ENCODE measurements around the gene COG5.
A peak's percentile ranks its signal among the peaks of the same experiment; 100 is the strongest.

Gene COG5

DNA sequence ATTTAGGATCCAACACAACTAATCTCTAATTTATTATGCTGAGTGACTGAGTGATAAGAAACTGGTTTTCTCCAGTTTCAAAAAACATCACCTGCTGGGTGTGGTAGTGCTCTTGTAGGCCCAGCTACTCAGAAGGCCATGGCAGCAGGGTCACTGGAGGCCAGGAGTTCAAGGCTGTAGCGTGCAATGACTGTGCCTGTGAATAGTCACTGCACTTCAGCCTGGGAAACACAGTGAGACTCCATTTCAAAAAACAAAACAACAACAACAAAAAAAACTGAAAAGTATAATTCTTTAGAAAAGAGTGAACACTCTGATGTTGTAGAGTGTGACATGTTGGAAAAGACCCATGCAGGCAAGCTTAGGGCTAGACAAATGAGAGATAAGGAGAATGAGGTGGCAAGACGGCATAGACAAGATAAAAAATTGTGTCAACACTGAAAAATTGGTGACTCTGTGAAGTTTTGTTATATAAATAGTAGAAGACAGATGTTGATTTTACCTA lies 243.9 kb downstream of the COG5 start:
- DNase-seq = no peak

DNA sequence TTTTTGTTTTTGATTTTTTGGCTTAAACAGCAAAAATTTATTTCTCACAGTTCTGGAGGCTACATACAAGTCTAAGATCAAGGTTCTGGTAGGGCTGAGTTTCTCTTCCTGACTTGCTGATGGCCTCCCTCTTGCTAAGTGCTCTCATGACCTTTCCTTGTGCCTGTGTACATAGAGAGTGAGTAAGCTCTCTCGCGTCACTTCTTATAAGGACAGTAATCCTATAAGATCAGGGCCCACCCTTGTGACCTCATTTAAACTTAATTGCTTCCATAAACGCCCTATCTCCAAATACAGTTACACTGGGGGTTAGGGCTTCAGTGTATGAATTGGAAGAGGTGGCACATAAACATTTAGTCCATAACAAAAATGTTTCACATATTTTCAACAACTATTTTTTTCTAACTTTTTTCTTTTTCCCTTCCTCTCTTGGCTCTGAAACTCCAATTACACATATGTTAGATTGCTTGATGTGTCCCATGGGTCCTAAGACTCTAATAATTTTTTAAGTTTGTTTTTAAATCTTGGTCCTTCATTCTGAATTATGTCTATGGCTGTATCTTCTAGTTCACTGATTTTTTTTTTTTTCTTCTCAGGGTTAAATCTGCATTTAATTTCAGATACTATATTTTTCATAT lies 245.1 kb downstream of the COG5 start:
- DNase-seq = no peak

DNA sequence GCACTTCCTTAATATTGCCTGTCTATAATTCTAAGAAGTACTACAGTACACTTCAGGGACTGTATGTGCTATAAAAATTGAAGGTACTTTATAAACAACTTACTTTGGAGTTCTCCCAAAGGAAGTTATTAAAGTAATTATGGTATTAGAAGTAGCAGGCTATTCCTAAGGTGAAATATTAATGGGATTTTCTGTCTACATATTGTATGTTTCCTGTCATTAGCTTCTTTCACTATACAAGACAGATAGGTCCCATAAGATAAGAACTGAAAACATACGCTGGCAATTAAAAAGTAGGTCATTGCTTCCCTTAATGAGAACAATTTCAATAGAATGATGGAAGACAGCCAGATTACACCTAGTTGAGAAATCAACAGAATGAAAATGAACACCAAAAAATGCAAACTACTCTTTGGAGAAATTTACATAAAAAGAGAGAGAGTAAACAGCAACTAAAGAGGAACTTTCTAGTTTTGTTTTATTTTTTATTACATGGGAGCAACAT lies 248.0 kb downstream of the COG5 start:
- no peak for DNase-seq

DNA sequence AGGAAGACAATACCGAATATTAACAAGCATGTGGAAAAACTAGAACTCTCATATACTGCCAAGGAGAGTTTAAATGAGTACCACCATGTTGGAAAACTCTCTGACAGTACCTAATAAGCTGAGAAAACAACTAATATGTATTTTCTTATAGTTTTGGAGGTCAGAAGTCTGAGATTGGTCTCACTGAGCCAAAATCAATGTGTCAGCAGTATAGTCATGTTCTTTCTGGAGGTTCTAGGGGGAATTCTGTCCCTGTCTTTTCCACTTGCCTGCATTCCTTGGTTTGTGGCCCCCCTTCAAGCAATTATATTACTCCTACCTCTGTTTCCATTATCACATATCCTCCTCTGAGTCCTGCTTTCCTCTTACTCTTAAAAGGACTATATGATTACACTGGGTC lies 250.4 kb downstream of the COG5 start:
- no peak for DNase-seq

DNA sequence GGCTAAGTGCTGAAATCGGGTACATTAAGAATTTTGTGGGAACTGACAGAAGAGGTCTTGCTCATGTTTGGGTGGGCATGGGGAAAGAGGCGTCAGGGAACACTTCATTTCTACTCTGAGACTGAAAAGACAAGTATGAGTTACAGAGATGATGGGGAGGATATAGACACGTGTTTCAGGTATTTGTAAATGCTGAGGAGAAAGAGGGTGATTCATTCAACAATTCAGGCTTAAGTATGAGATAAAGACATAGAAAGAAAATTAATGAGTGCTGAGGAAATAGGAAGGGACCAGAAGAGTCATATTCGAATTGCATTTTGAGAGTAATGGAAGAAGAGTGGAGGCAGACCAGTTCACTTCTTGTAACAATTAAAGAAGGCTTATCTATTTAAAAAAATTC lies 251.3 kb downstream of the COG5 start:
- DNase-seq = peak; percentile 17

DNA sequence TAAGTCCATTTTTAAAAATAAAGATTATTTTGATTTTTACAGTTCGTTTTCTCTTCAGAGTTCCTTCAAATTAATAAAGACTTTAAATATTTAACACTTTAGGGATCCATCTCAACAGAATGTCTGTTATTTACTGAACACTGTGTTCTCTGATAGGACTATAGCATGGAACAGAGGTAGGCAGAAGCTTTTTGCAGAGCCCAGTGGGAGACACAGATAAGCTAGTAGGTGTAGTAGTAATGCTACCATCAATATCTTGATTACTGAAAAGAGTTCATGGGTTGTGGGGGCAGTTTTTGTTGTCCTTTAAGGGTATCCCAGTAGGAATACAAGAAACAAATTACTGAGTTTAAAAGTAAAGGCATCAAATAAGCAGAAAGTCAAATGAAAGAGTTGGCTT lies 254.4 kb downstream of the COG5 start:
- DNase-seq = no peak

DNA sequence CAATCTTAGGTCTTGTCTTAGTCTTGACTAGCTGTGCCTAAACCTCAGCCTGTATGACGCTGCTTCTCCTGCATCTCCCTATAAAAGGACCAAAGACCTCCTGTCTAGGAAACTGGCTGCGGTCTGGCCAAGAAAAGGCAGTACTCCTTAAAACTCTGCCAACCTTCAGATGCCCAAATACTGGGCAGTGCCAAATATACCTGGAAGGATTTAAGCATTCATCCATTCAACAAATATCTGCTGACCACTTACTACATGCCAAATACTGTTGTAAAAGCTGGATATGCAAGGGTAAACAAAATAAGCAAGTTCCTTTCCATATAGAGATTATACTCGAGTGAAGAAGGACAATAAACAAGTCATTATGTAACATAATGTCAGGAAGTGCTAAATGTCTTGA lies 259.1 kb downstream of the COG5 start:
- no peak for DNase-seq

DNA sequence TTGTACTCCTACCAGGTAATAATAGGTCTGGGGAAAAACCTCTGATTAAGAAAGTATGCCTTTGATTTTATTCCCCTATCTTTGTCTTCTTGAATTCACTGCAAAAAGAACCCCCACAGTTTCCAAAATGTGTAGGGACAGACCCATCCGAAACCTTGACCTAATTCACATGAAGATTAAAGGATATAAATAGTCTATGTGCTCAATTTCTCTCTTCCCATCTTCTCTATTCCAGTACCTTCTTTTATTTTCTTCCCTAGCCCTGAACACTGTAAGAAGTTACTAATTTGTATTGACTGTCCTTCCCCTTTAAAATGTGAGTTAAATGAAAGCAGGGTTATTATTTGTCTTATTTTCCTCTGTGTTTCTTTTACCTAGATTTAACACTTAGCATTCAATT lies 259.7 kb downstream of the COG5 start:
- no peak for DNase-seq

DNA sequence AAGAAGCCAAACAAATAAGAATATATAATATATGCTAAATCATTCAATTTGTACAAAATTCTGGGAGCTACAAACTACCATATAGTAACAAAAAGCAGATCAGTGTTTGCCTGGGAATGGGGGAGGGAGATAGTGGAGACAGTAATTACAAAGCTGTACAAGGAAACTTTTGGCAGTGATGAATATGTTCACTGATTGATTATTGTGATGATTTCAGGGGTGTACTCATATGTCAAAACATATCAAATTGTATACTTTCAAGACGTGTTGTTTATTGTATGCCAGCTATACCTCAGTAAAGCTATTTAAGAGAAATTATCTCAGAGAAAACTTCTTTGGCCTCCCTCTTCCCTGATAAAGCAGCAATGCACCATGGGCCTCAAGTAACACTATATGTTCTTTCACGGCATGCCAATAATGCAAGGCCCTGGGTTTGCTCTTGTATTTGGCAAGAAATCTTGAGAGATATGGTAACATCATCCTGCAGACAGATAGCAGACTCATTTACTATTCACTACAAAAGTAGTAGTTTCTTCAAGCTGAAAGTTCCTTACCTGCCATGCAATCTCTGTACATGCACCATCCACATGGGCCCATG lies 261.4 kb downstream of the COG5 start:
- DNase-seq = no peak

DNA sequence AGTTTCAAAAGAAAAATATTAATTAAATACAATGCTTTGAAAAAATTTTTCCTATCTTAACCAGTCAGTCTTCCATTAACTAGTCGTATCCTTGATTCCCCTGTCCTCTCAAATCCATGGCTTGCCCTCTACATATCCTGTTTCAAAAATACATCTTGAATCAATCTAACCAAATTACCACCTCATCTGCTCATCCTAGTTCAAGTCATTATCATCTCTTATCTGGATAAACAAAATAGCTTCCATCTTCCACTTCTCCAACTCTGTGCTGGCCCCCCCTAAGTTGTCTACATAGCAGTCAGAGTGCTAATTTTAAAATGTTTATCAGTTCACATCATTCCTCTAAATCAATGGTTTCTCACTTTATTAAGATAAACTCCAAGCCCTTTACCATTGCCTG lies 269.5 kb downstream of the COG5 start:
- no peak for DNase-seq

DNA sequence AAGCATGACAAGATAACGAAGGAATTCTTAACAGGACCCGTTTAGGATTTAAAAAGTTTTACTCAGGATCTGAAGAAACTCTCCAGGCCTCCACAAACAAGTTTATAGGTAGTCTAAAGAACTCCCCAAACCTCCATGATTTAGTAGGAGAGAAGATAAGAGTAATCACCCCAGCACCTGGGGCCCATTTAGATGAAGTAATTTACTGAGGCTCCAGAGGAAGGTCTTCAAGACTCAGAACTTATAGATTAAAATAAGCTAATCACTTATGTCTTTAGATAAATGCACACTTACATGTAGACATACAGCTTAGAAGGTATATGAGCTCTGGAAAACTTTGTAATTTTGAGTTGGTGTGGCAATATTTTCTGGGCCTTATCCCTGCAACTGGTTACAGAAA lies 271.1 kb downstream of the COG5 start:
- DNase-seq = no peak

DNA sequence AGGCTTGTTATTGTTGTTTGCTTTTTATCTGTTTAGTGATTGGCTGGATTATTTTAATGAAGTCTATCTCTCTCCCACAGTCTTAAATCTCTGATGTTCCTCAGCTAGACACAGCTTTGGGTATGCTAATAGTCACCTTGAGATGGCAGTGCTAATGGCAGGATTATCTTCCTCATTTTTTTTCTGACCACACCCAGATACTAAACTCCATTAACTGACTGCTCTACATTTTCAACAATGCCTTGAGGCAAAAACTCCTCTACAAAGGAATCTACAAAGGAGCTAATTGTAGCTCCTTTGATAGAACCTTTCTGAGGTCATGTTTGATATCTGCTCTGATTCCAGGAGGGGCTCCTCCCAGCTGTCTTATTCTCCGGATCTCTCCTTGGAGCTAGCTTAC lies 272.3 kb downstream of the COG5 start:
- DNase-seq = no peak

DNA sequence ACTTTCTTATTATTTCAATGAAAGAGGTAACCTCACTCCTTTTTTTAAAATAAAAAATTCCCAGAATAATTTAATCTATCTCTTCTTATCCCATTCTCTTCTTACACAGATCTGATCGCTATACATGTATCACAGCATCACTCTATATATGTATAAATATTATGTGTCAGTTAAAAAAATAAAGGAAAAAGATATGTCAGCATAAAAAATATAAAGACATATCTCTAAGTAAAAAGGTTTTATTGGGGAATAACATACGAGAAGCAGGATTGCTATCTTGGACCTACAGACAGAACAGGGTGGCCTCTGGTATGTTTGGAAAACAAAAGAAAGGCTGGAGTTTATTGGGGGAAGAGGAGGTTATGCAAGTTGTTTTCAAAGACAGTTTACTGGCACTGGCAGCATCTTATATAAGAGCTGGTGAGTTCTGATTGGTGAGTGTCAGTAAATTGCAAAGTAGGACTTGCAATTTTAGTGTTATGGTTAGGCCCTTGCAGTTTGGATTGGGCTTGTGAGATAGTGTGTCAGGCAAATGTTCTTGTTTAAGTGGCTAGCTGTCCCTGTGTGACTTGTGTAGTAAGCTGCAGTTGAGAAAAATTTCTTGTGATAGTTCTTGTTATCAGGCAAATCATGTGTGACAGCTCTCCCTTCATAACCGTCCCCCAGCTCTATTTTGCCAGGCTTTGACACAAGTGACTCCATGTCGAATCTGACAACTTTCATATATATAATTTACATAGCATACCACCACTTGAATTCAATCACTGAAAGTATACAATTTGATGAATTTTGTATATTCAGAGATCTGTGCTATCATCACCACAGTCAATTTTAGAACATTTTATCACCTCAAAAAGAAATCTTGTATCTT lies 276.7 kb downstream of the COG5 start:
- no peak for DNase-seq

DNA sequence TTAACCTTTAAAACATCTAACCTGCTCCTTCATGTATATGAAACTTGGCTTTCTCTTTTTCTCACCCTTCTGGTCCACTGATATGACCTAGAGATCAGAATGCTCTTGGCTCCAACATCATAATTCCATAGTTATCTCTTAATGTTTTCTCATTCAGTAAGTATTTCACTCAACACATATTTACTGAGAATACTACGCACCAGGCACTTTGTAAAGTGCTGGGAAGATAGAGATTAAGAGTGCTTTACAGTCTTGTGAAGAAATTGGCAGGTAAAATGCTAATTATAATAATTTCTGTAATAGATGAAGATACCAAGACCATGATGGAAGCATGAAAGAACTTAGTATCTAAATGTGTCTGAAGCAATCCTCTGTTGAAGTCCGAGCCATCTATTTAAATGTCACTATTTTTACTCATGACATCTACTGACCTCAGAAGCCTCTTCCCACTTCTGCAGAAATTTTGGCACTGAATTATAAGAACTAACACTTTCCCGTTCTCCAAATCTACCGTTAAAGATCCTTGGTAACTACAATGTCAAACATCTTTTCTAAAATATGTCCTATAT lies 278.7 kb downstream of the COG5 start:
- no peak for DNase-seq

DNA sequence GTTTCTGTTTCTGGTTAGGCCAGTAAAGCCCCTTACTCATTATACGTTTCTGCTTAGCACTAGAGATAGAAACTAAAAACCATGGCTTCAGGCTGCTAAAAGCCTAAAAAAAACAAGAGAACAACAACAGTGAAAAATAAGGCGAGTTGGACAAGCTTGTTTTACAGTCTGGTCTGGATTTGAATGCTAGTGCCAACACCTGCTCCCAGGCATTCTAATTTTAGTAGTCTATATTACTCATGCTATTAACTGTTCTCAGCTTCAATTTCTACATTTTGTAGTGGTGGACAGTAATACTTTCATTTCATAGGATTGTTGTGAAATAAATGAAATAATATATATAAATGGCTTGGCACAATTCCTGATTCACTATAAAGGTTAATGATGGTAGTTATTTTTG lies 286.4 kb downstream of the COG5 start:
- DNase-seq = no peak

DNA sequence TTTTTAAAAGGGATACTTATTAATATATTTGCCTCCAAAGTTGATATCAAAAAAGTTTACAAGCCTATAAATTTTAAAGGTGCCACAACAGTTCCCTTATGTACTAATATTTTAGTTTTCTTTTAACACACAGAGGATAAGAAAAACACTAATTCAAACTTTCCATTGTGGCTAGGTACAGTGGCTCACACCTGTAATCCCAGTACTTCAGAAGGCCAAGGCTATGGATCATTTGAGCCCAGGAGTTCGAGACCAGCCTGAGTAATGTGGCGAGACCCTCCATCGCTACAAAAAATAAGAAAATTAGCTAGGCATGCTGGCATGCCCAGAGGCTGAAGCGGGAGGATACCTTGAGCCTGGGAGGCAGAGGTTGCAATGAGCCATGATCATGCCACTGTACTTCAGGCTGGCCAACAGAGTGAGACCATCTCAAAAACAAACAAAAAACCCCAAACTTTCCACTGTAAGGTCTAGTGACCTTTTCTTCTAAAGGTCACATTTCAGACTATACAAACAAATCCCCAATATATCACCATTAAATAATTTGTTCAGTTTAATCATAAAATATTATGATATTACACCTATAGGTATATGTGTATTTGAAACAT lies 287.4 kb downstream of the COG5 start:
- DNase-seq = no peak

DNA sequence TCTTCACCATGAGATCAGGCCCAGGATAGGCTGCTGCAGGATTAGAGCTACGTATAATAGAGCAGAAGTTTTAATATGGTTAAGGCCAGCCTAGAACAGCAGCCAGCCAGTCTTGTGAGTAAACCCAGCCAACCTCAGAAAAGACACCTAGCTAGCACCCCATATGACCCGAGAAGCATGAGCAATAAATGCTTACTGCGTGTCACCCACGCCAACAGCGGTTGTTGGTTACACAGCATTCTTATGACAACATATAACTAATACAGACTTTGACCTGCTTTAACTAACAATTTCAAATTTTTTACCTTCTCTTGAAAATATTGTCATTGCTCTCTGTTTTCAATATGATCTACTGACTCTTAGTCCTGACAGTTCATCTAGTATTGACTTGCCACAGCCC lies 289.2 kb downstream of the COG5 start:
- no peak for DNase-seq

DNA sequence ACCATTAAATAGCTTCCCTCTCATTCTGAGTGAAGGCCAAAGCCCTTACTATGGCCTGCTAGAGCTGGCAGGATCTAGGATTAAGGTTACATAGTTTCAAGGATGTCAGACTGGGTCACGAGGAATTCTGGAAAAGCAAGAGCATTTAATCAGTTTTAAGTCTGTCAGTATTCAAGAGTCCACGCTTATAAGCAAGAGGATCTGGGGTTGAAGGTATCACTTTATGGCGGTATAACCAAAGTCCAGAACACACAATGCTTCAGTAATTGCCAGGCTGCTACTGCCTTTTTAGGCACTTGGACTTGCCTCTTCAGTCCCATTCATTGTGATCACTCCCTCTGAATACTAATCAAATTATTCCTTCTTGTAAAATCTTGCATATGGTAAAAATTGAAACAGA lies 293.9 kb downstream of the COG5 start:
- no peak for DNase-seq

DNA sequence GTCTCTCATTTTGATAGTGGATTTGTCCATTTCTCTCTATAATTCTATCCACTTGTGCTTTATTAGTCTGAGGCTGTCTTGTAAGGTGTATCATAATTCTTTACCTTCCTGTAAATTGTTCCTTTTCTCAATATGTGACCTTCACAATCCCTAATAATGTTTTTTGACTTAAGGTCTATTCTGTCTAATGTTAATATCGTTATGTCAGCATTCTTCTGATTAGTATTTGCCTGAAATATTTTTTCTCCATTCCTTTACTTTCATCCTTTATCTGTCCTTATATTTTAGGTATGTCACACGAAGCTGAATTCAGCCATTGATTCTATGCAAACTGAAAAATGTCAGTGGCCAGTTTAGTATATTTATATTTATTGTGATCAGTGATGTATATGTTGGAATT lies 295.1 kb downstream of the COG5 start:
- DNase-seq = no peak

DNA sequence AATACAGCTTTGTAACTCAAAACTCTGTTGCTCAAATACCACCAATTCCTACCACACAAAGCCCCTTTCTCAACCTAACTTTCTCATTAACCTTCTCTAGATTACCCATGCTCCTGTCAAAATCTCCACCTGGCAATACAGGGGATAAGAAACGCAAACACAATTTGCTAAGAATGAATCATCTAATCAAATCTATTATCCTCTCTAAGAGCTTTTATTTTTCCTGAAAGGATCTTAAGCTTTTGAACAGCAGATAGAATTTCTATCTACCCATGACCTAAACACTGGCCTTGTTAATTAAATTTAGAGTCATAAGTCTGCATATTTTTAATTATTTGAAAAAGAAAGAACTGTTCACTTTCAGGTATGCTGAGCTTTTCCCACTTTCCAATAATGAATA lies 296.6 kb downstream of the COG5 start:
- no peak for DNase-seq

DNA sequence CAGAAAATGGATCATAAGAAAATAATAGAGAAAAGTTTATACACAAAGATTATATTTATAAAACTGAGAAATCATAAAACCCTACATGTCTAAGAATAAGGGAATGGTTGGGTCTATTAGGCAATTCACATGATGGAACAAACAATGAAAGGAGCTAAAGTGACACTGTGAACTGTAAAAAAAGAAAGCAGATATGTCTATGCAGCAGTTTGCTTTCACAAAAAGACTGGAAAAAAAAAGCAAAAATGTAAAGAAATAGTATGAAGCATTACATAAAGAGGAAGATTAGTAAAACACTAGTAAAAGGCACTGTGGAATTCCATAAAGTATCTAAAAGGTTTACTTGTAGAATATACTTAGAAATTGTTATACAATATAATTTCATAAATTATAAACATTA lies 299.0 kb downstream of the COG5 start:
- no peak for DNase-seq

DNA sequence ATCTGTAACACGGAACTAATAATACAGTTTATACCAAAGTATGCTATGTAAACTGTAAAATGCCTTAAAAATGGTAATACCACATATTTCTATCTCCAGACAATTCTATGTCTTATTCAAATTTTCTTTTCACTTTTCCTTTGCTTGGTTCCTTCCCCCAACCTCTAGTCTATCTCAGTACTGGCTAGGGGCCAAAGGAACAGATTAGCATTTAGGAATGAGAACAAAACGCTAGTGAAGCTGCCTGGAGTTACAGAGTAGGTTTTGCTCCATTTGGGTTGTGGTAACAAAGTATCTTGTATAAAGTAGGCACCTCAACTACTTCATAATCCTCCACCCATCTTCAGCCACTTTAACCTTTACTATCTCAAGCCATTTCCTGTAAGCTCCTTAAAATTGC lies 300.9 kb downstream of the COG5 start:
- no peak for DNase-seq

DNA sequence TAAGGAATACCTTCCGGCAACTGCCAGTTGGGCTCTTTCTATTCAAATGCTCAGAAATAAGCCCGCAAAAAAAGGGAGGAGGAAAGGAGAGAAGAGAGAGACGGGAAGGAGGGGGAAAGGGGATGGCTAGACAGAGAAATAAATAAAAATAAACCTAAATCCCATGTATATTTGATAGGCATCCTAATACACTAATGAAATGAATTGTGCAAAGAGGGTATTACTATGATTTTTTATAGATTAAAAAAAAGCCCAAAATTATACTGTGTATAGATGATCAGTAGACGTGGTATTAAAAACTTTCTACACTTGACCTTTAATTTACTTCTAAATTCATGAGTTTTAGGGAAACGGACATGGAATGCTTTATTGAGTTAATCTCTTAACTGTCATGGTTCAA lies 305.0 kb downstream of the COG5 start:
- no peak for DNase-seq
